ELF-1 (cell line): ENCODE measurements around the gene HIP1R.
"Not testable (repeated sequence)": the region's sequence is repeated elsewhere in the genome, so short reads cannot be mapped to it uniquely, and the experiment has no call there.

Experiments used
- DNase-seq: peaks from one replicate; pipeline ENCODE4 v3.0.0-alpha.2; 2016; ENCODE audit warnings: low read depth, low spot score

HIP1R gene

DNA sequence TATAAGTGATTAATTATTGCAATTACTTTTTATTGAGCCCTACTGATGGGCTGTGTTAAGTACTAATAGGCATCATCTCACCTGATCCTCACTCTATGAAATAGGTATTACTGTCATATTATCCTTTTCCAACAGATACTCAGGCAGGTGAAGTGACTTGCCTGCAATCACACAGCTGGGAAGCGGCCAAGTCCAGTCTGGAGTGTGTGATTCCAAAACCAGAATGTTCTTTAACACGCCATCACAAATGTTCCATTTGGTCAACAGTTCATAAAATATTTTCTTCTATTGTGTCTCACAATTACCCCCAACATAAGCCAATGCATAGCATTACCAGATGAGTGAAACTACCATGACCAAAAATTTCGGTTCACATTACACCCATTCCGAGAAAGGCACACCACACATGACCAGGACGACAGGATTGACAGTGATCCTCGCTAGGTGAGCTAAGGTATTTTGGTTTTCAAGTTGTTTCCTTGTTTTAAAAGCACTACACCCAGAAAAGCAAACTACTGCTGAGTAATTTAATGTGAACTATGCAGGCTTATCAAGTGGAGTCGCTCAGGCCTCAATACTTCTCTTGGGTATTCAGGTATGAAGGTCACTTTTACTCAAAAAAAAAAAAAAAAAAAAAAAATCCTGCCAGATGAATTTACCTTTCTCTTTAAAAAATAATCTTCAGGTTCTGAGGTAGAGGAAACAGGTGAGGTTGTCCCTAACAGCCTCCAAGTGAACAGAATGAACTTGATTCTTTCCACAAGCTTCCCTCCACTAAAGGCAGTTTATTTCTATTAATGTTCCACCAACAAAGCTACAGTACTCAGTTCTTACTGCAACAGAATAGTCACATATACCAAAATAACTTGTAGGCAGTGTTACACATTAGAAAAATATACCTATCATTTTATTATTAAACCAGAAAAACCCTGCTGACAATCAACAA lies 58.2 kb downstream of the HIP1R start:
- DNase-seq, result no peak

DNA sequence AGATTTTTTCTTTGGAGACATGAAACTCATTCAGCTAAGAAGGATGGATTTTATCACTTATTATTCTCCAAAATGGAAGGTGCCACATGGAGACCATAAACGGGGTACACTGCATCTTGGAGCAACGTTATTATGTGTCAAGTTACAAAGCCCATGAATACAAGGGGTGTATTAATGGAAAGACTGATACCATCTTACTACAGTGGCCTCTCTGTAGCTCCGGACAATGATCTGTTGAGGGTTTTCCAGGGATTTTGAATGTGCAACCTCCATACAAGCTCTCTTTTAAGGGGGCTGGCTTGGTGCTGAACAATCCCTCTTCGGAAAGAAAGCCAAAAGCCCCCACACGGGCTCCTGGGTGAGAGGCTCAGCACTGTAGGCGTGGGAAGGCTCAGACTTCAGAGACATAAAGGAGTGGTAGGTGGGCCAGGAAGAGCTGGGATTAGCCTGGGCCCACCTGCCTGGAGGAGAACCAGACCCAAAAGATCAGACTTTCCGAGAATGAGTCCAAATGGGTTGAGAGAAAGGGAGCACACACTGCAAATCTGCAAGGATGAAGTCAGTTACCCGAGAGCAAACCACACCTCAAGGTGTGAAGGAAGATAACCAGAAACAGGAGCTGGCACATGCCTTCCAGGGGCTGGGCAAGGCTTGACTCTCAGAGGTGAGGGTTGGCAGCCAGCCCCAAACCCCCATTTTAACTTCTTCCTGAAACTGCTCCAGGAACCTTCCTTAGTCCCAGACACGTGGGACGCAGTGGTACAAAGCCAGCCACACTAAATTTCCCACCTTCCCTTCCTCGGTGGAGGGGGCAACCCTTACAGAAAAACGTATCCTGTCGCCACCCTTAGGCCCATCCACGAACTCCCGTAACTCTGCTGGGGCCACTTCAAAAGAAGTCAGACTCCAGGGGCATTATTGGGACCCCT lies 59.2 kb downstream of the HIP1R start:
- DNase-seq, result no peak

GRCh38 chr12:122895320-122895703 lies 60.1 kb downstream of the HIP1R start:
- no peak for DNase-seq

DNA sequence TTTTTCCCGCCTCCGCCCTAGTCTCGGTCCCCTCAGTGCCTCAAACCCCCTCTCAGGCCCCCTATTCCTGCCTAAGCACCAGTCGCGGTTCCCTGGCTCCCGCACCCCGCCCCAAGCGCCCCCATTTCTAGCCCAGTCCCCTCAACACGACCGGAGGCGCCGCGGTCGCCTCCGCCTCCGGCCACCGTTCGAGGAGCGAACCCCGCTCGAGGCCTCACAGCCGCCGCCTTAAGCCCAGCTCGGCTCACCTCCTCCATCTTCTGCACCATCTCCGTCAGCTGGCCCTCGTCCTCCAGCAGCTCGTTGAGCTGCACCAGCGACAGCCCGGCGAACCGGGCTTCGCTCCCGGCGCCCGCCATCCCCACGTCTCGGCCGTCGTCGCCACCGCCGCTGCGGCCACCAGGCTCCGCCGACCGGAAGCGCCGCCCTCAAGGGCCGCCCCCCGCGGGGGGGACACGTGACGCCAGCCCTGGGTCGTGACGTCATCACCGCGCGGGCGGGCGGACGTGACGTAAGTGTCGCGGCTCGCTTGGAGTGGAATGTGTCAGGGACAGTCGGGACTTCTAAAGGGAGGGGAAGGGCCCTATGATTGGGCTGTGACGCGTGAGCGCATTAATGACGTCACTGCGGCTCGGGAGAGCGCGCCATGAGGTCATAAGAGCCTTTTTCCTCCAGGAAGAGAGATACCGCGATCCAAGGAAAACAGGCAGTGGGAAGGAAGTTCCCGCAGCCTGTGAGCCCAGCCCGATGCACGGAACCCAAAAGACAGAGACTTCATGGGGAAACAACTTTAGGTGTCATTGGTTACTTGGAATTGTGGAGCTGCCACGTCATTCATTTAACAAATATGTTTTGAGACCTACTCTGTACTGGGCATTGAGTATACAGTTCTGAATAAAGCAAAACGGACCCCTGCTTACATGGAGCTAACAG lies 60.7 kb downstream of the HIP1R start, which contains the start of gene VPS37B:
TSS of gene VPS37B (minus strand) at position 421 of the 933 bp plus-strand sequence. CDS start at position 359, 62 bp downstream.
- peak; percentile 96 for DNase-seq

GRCh38 chr12:122896662-122897061 lies 61.4 kb downstream of the HIP1R start:
- no peak for DNase-seq

DNA sequence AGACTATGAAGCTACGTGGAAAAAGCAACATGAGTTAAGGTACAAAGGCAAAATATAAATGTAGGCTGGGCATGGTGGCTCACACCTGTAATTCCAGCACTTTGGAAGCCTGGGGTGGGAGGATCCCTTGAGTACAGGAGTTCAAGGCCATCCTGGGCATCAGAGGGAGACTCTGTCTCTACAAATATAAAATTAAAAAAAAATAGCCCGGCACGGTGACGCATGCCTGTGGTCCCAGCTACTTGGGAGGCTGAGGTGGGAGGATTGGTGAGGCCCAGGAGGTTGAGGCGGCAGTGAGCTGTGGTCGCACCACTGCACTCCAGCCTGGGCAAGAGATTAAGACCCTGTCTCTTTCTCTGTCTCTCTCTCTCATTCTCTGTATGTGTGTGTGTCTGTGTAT lies 64.6 kb downstream of the HIP1R start:
- no peak for DNase-seq

- DNase-seq, result no peak
Measured at GRCh38 chr12:122902854-122903692, 67.8 kb downstream of the HIP1R start.

GRCh38 chr12:122903693-122904034 lies 68.4 kb downstream of the HIP1R start:
- DNase-seq, result no peak

DNA sequence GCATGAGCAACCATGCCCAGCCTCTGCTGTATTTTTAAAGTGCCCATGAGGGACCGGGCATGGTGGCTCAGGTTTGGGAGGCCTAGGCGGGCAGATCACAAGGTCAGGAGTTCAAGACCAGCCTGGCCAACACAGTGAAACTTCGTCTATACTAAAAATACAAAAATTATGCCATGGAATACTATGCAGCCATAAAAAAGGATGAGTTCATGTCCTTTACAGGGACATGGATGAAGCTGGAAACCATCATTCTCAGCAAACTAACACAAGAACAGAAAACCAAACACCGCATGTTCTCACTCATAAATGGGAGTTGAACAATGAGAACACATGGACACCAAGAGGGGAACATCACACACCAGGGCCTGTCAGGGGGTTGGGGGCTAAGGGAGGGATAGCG lies 70.0 kb downstream of the HIP1R start:
- not testable (repeated sequence) for DNase-seq

GRCh38 chr12:122908915-122909314 lies 73.7 kb downstream of the HIP1R start:
- DNase-seq, result no peak

DNA sequence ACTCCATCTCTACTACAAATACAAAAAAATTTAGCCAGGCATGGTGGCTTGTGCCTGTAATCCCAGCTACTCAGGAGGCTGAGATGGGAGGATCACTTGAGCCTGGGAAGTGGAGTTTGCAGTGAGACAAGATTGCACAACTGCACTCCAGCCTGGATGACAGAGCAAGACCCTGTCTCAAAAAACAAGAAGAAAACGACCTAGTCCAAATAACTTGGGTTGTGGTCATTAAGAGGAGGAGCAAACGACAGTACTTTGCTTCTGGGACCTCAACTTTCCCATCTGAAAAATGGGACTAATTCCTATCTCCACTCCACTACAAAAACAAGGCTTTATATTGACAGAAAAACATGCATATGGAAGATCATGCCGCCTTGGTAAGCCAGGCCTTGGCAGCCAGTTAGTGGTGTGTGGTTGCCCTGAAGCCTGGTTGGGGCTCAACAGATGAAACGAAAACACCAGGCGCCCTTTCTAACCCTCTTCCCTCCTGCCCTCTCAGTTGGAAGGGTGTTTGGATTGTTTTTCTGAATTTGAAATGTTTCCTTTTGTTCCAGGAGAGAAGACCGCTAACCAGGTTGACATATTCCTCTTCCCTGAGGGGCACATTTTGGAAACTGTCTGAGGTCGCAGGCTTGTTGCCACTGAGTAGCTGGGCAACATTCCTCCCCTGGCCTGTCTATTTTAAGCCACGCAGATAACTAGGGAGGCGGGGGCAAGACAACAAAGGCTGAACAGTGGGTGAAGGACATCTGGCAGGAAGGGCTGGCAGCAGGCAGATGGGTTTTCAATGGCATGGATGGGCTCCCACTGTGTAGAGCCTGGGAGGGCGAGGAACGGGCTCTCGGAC lies 74.4 kb downstream of the HIP1R start:
- peak; percentile 77 for DNase-seq
